HG02884 (cell line): Measurements from ENCODE around the gene EPHA6.
"Not testable (repeated sequence)": the region's sequence is repeated elsewhere in the genome, so short reads cannot be mapped to it uniquely, and the experiment has no call there.

ENCODE experiments used
- ATAC-seq: cut with Tn5 transposase; IDR thresholded peaks from one replicate; pipeline ENCODE4 v1.9.1; 2021; ENCODE audit warnings: mild to moderate bottlenecking, moderate library complexity; ENCODE audit not compliant: unreplicated experiment

Gene EPHA6

GRCh38 chr3:97579365-97579764, 765.0 kb downstream of the EPHA6 start:
- no peak for ATAC-seq

- no peak for ATAC-seq
Observed at GRCh38 chr3:97610626-97611025, 796.2 kb downstream of the EPHA6 start.

- ATAC-seq: no peak
Observed at GRCh38 chr3:97612632-97613031, 798.2 kb downstream of the EPHA6 start.

GRCh38 chr3:97613139-97613538, 798.7 kb downstream of the EPHA6 start:
- ATAC-seq: no peak

GRCh38 chr3:97620514-97620913, 806.1 kb downstream of the EPHA6 start:
- ATAC-seq: not testable (repeated sequence)

- no peak for ATAC-seq
Observed at GRCh38 chr3:97636465-97636864, 822.1 kb downstream of the EPHA6 start.

- ATAC-seq: no peak
Observed at GRCh38 chr3:97646932-97647331, 832.5 kb downstream of the EPHA6 start.

- no peak for ATAC-seq
Observed at GRCh38 chr3:97647441-97647982, 833.1 kb downstream of the EPHA6 start.

- no peak for ATAC-seq
Observed at GRCh38 chr3:97655971-97656370, 841.6 kb downstream of the EPHA6 start.

- no peak for ATAC-seq
Observed at GRCh38 chr3:97656638-97657037, 842.2 kb downstream of the EPHA6 start.

GRCh38 chr3:97658668-97659285, 844.4 kb downstream of the EPHA6 start:
- peak; percentile 61 for ATAC-seq

GRCh38 chr3:97662264-97662663, 847.9 kb downstream of the EPHA6 start:
- ATAC-seq: no peak

GRCh38 chr3:97662762-97663161, 848.4 kb downstream of the EPHA6 start:
- ATAC-seq: no peak

- no peak for ATAC-seq
Observed at GRCh38 chr3:97665896-97666295, 851.5 kb downstream of the EPHA6 start.

- no peak for ATAC-seq
Observed at GRCh38 chr3:97670952-97671351, 856.6 kb downstream of the EPHA6 start.

GRCh38 chr3:97673357-97673997, 859.1 kb downstream of the EPHA6 start:
- no peak for ATAC-seq

GRCh38 chr3:97674461-97674860, 860.1 kb downstream of the EPHA6 start:
- ATAC-seq: no peak

GRCh38 chr3:97680210-97680609, 865.8 kb downstream of the EPHA6 start:
- ATAC-seq: no peak

- no peak for ATAC-seq
Observed at GRCh38 chr3:97680696-97681095, 866.3 kb downstream of the EPHA6 start.

GRCh38 chr3:97684490-97684889, 870.1 kb downstream of the EPHA6 start:
- no peak for ATAC-seq

- ATAC-seq: no peak
Observed at GRCh38 chr3:97686258-97686657, 871.9 kb downstream of the EPHA6 start.

- ATAC-seq: no peak
Observed at GRCh38 chr3:97687734-97688133, 873.3 kb downstream of the EPHA6 start.

GRCh38 chr3:97689111-97689510, 874.7 kb downstream of the EPHA6 start:
- no peak for ATAC-seq
